ENCODE measurements around the gene ARMC2. TPM values are rescaled to one million over a fixed set of nuclear protein-coding genes. Genes with fewer than 3 reads are reported as not detected.

The ARMC2 gene
- total RNA-seq, 1 experiment from 2014 or later, result 12.6 TPM

DNA sequence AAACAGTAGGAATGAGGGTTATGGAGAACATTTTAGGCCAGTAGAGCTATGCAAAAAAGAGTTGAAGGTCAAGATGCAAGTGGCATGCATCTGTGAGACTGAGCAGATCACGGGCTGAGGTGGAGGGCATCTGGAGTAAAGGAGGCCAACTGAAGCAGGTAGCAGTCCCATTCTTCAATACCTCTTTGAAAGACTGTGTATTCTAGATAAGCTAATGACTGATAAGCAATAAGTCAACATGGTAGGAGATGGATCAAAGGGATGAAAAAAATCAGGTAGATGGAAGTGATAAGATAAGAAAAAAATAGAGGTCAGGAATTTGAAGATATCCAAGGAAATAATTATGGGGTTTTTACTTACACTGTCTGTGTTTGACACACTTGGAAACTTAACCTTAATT lies 55.6 kb downstream of the ARMC2 start:
- ChIA-PET CTCF (no interaction called here), POLR2A (ENCODE audit: low non-redundant PET) (no interaction called here)
- no peaks in the 10 kb centered on the region for H3K36me3 ChIP-seq (ENCODE audit: insufficient read depth, low read length, poor library complexity, severe bottlenecking)
- no TSS peak for BruUV-seq (replicated peaks)
- no peak overlapping the region for H3K4me3 ChIP-seq (ENCODE audit: low read depth, low read length, poor library complexity, severe bottlenecking)
- TF ChIP-seq, protein P1, sequence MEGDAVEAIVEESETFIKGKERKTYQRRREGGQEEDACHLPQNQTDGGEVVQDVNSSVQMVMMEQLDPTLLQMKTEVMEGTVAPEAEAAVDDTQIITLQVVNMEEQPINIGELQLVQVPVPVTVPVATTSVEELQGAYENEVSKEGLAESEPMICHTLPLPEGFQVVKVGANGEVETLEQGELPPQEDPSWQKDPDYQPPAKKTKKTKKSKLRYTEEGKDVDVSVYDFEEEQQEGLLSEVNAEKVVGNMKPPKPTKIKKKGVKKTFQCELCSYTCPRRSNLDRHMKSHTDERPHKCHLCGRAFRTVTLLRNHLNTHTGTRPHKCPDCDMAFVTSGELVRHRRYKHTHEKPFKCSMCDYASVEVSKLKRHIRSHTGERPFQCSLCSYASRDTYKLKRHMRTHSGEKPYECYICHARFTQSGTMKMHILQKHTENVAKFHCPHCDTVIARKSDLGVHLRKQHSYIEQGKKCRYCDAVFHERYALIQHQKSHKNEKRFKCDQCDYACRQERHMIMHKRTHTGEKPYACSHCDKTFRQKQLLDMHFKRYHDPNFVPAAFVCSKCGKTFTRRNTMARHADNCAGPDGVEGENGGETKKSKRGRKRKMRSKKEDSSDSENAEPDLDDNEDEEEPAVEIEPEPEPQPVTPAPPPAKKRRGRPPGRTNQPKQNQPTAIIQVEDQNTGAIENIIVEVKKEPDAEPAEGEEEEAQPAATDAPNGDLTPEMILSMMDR (conservative IDR thresholded peaks at IDR 0.05; ENCODE audit: low read depth, low read length), result no peak
- TF ChIP-seq EZH2 (IDR thresholded peaks at IDR 0.05; ENCODE audit: borderline replicate concordance, low read depth, low read length, poor library complexity, severe bottlenecking), result no peak
- no peaks in the 10 kb centered on the region for H3K27me3 ChIP-seq (replicated peaks; ENCODE audit: insufficient read depth, low read depth, low read length, poor library complexity)
- H3K27ac ChIP-seq (ENCODE audit: low read depth, low read length, poor library complexity, severe bottlenecking), result no peak overlapping the region
- H3K9me3 ChIP-seq (ENCODE audit: low read depth, low read length, poor library complexity, severe bottlenecking), result no peaks in the 10 kb centered on the region
- intact Hi-C loops (cut with micrococcal nuclease; ENCODE audit: unreplicated experiment), result no loop called here
- no peak for DNase-seq (ENCODE audit: low spot score)
- H3K4me1 ChIP-seq (ENCODE audit: insufficient read depth, low read length, poor library complexity, severe bottlenecking), result peaks cover 9% of the 10 kb centered on the region

DNA sequence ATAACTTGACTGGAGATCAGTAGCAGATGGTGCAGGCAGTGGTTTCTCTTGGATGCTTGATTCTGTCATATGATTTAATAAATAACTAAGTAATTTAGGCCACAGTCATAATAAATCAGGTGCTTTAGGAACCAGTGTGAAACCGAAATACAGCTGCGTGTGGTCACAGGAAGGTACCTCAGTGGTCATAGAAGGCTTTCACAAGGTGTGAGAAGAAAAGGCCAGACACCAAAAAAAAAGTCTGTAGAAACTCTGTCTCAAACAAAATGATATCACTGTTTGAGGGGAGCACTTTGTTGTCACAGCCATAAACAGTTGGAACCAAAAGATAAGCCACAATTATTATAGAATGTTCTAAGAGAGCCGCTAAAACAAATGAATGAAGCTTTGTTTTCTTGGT lies 56.5 kb downstream of the ARMC2 start:
- CTCF ChIA-PET, result interaction anchor here (0.7 kb wide), 1 partner anchor 10 kb away, joined by 6 read pairs; no protein-coding TSS in a partner anchor
- peaks cover 9% of the 10 kb centered on the region for H3K4me1 ChIP-seq (ENCODE audit: insufficient read depth, low read length, poor library complexity, severe bottlenecking)
- H3K4me3 ChIP-seq (ENCODE audit: low read depth, low read length, poor library complexity, severe bottlenecking), result no peak overlapping the region
- DNase-seq (ENCODE audit: low spot score), result no peak
- no peaks in the 10 kb centered on the region for H3K36me3 ChIP-seq (ENCODE audit: insufficient read depth, low read length, poor library complexity, severe bottlenecking)
- no peak overlapping the region for H3K27ac ChIP-seq (ENCODE audit: low read depth, low read length, poor library complexity, severe bottlenecking)
- H3K27me3 ChIP-seq (replicated peaks; ENCODE audit: insufficient read depth, low read depth, low read length, poor library complexity), result no peaks in the 10 kb centered on the region
- no peaks in the 10 kb centered on the region for H3K9me3 ChIP-seq (ENCODE audit: low read depth, low read length, poor library complexity, severe bottlenecking)
- POLR2A ChIA-PET (ENCODE audit: low non-redundant PET), result no interaction called here
- TF ChIP-seq EZH2 (IDR thresholded peaks at IDR 0.05; ENCODE audit: borderline replicate concordance, low read depth, low read length, poor library complexity, severe bottlenecking), result no peak
- TF ChIP-seq, protein P1 (conservative IDR thresholded peaks at IDR 0.05; ENCODE audit: low read depth, low read length), result no peak
- BruUV-seq (replicated peaks), result no TSS peak
- intact Hi-C loops (cut with micrococcal nuclease; ENCODE audit: unreplicated experiment), result no loop called here

DNA sequence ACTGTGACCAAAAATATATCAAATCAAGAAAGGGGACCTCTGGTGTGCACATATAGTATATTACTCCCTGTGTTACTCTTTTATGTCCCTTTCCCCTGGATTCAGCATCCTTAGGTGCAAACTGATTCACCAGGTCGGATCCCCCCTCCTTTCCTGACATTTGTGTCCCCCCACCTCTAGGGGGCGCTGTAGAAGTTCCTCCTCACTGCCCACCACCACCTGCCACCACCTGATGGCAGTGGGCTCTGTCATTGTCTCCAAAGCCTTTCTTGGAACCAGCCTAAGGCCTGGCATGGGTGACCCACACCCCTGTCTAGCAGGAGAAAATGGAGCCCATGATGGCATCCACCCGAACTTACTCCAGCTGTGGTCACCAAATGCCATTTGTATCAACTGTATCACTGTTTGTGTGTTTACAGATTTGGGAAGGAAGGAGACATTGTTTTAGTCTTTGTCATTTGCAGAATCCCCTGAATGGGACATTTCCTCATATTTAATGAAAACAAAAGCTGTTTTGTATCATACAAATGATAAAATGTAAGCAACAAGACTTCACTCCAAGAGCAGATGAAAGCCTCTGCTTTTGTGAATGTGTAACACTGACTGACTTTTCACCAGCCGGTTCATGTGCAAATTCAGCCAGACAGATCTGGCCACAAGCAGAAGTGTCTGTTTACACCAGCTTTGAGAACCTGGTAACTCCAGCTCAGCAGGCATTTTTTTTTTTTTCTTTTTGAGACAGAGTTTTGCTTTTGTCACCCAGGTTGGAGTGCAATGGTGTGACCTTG lies 66.2 kb downstream of the ARMC2 start:
- Histone ChIP-seq H3K27ac (ENCODE audit: low read depth, low read length, poor library complexity, severe bottlenecking) (no peak overlapping the region), H3K9me3 (ENCODE audit: low read depth, low read length, poor library complexity, severe bottlenecking) (no peaks in the 10 kb centered on the region), H3K36me3 (ENCODE audit: insufficient read depth, low read length, poor library complexity, severe bottlenecking) (no peaks in the 10 kb centered on the region), H3K4me3 (ENCODE audit: low read depth, low read length, poor library complexity, severe bottlenecking) (no peak overlapping the region), H3K27me3 (replicated peaks; ENCODE audit: insufficient read depth, low read depth, low read length, poor library complexity) (no peaks in the 10 kb centered on the region), H3K4me1 (ENCODE audit: insufficient read depth, low read length, poor library complexity, severe bottlenecking) (no peaks in the 10 kb centered on the region)
- DNase-seq (ENCODE audit: low spot score), result peak; percentile 45
- CTCF ChIA-PET, result no interaction called here
- POLR2A ChIA-PET (ENCODE audit: low non-redundant PET), result no interaction called here
- TF ChIP-seq, protein P1 (conservative IDR thresholded peaks at IDR 0.05; ENCODE audit: low read depth, low read length), result peak; percentile 72
- no peak for TF ChIP-seq EZH2 (IDR thresholded peaks at IDR 0.05; ENCODE audit: borderline replicate concordance, low read depth, low read length, poor library complexity, severe bottlenecking)
- intact Hi-C loops (cut with micrococcal nuclease; ENCODE audit: unreplicated experiment), result no loop called here
- no TSS peak for BruUV-seq (replicated peaks)
